GM19099 (cell line): ENCODE data around the gene NUBPL.

Experiments
- POLR2A ChIP-seq: IDR thresholded peaks from 3 replicates; pipeline ENCODE4 v1.6.1; 2011; ENCODE audit warnings: low read depth; ENCODE audit not compliant: insufficient read length; ENCODE audit errors: extremely low read depth

NUBPL gene

GRCh38 chr14:31564194-31564593 lies 3.0 kb downstream of the NUBPL start:
- TF ChIP-seq POLR2A, result no peak

- no peak for TF ChIP-seq POLR2A
These were observed 5.3 kb downstream of the NUBPL start for GRCh38 chr14:31566456-31566855.

GRCh38 chr14:31567655-31568054 lies 6.5 kb downstream of the NUBPL start:
- no peak for TF ChIP-seq POLR2A

GRCh38 chr14:31568161-31568560 lies 7.0 kb downstream of the NUBPL start:
- no peak for TF ChIP-seq POLR2A

- no peak for TF ChIP-seq POLR2A
These were observed 7.5 kb downstream of the NUBPL start for GRCh38 chr14:31568671-31569070.

- TF ChIP-seq POLR2A, result no peak
These were observed 11.8 kb downstream of the NUBPL start for GRCh38 chr14:31572955-31573354.

GRCh38 chr14:31576949-31577348 lies 15.7 kb downstream of the NUBPL start:
- no peak for TF ChIP-seq POLR2A

- TF ChIP-seq POLR2A, result no peak
These were observed 17.1 kb downstream of the NUBPL start for GRCh38 chr14:31578266-31578665.

GRCh38 chr14:31578792-31579501 lies 17.7 kb downstream of the NUBPL start:
- no peak for TF ChIP-seq POLR2A

GRCh38 chr14:31580234-31580633 lies 19.0 kb downstream of the NUBPL start:
- TF ChIP-seq POLR2A, result no peak

- TF ChIP-seq POLR2A, result no peak
These were observed 21.1 kb downstream of the NUBPL start for GRCh38 chr14:31582286-31582691.

GRCh38 chr14:31582836-31583452 lies 21.7 kb downstream of the NUBPL start:
- no peak for TF ChIP-seq POLR2A

- no peak for TF ChIP-seq POLR2A
These were observed 29.0 kb downstream of the NUBPL start for GRCh38 chr14:31590206-31590605.

- TF ChIP-seq POLR2A, result no peak
These were observed 30.9 kb downstream of the NUBPL start for GRCh38 chr14:31592122-31592521.

GRCh38 chr14:31592631-31593030 lies 31.4 kb downstream of the NUBPL start:
- no peak for TF ChIP-seq POLR2A

- no peak for TF ChIP-seq POLR2A
These were observed 35.3 kb downstream of the NUBPL start for GRCh38 chr14:31596342-31597095.
